ENCODE results near the gene GATA2.

GATA2 gene

DNA sequence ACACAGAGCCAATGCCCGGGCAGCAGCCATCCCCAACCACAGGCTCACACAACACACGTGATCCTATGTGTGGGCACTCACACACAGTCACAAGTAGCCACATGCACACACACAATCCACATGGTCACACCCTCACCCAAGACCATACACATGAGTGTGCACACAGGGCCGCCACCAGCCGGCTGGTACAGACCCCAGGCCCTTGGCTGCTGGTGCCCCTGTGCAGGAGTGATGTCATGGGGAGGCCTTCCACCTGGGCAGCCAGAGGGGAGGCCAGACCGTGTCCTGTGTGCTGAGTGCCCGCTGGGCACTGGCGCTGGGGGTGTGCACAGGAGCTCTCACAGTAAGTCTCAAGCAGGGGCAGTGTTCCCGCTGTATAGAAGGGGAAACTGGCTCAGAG, 63.2 kb downstream of the GATA2 start:
- DNase-seq (ENCODE audit: low read depth, low spot score): no peak
- CTCF ChIA-PET: interaction anchor here (1.3 to 1.8 kb wide), 4 partner anchors 12 to 178 kb away, joined by 3 to 13 read pairs (median 4); no protein-coding TSS in a partner anchor
- no peak overlapping the region for H3K4me3 ChIP-seq (ENCODE audit: low read depth, low read length)
- POLR2A ChIA-PET: no interaction called here
- TF ChIP-seq, protein P1, sequence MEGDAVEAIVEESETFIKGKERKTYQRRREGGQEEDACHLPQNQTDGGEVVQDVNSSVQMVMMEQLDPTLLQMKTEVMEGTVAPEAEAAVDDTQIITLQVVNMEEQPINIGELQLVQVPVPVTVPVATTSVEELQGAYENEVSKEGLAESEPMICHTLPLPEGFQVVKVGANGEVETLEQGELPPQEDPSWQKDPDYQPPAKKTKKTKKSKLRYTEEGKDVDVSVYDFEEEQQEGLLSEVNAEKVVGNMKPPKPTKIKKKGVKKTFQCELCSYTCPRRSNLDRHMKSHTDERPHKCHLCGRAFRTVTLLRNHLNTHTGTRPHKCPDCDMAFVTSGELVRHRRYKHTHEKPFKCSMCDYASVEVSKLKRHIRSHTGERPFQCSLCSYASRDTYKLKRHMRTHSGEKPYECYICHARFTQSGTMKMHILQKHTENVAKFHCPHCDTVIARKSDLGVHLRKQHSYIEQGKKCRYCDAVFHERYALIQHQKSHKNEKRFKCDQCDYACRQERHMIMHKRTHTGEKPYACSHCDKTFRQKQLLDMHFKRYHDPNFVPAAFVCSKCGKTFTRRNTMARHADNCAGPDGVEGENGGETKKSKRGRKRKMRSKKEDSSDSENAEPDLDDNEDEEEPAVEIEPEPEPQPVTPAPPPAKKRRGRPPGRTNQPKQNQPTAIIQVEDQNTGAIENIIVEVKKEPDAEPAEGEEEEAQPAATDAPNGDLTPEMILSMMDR (IDR thresholded peaks at IDR 0.05; ENCODE audit: insufficient read depth, low read length, missing control alignments): no peak

Data from AG04449 (cell line).